HG03432 (cell line): ENCODE results near the gene ESPN.

Experiments used
- ATAC-seq: cut with Tn5 transposase; IDR thresholded peaks from one replicate; pipeline ENCODE4 v1.9.1; 2021; ENCODE audit warnings: mild to moderate bottlenecking, moderate library complexity; ENCODE audit not compliant: unreplicated experiment

The ESPN gene

DNA sequence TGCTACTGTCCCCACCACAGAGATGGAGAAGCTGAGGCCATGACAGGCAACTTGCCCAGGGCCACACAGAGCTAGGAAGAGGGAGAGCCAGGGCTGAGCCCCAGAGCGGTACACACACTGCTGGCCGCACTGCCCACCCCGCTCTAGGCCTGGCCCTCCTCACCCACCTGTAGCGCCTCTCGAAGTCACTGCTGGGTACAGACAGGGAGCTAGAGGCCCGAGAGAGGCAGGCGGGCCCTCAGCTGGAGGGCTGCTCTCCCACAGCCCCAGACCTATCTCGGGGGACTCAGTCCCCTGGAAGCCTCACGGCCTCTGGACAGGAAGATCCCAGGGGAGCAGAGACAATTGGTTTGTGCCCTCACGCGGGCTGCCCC is 84.2 kb downstream of the ESPN start:
- no peak for ATAC-seq

DNA sequence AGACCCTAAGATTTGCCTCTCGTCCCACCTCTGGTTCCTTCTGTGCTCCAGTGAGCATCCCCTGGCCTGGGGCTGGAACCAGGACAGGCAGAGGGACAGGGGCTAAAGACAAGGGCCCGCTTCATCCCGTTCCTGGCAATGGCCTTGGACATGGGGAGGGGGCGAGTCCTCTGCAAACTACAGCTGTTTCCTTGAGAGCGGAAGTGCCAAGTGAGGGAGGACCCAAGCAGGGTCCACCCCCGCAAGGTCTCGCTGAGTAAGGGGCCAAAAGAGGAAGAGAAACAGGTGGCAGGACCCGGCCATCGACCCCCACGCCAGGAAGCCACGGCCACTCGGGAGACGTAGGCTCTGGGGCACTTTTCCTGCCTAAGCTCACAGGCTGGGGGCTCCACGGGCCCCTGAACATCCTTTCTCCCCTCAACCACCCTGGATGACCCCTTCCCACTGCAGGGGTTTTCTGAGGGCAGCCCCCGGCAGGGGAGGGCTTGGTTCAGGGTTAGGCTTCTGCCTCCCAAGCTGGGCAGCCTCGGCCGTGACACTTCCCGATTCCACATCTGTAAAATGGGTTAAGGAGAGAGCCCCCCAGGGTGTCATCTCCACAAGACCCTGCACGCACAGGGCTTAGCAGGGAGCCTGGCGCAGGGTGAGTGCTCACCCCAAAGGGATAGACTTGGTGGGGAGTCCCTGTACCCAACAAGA is 84.8 kb downstream of the ESPN start:
- no peak for ATAC-seq

DNA sequence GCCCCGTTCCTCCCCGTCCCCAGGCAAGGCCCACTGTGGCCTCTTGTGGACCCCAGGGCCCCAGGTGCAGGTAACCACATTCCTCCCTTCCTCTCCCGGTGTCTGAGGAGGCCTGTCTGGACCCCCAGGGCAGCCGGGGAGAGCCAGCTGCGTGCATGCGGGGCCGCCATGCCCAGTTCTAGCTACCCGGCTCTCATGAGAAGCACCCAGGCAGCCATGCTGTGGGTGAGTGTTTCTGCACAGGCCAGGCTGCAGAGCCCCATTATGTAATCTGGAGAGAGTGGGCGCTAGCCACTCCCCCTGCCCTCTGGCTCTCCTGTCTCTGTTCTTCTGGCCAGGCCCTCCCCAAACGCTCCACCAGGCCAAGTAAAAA is 85.3 kb downstream of the ESPN start:
- no peak for ATAC-seq

DNA sequence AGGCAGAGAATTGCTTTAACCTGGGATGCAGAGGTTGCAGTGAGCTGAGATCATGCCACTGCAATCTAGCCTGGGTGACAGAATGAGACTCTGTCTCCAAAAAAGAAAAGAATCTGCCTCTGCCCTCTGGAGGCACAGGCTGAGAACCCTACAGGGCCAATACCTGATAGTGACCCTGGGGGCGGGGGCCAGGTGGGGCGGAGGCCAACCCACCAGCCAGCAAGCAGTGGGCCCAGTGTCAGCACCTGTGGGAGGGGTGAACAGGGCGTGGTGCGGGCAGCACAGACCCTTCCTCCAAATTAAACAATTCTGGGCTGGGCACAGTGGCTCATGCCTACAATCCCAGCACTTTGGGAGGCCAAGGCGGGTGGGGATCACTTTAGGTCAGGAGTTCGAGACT is 85.9 kb downstream of the ESPN start:
- no peak for ATAC-seq
